Astrocyte (in vitro differentiated cells and primary cell): ENCODE results near the gene NDFIP1. TPM values are rescaled to one million over a fixed set of nuclear protein-coding genes. Genes with fewer than 3 reads are reported as not detected.

Source experiments
- DNase-seq: peaks from one replicate; pipeline ENCODE4 v3.0.0-alpha.2; 2010; ENCODE audit warnings: low read depth
- FAIRE-seq: peaks from 2 replicates; lab custom pipeline; 2011; peaks lifted over from hg19 to GRCh38; lab: Jason Lieb, UNC
- H2AFZ ChIP-seq: 2 replicates; pipeline ENCODE4 v1.6.0; 2012; ENCODE audit warnings: low read depth, low read length, inconsistent platforms
- H3K27ac ChIP-seq: 2 replicates; pipeline ENCODE4 v1.5.1; 2011; ENCODE audit warnings: low read depth, low read length, inconsistent platforms
- H3K27me3 ChIP-seq: 2 replicates; pipeline ENCODE4 v1.6.0; 2011; ENCODE audit warnings: low read length, inconsistent platforms; ENCODE audit not compliant: insufficient read depth
- H3K36me3 ChIP-seq: 2 replicates; pipeline ENCODE4 v1.5.1; 2011; ENCODE audit warnings: low read length, inconsistent platforms; ENCODE audit not compliant: insufficient read depth
- H3K4me1 ChIP-seq: 2 replicates; pipeline ENCODE4 v1.5.1; 2011; ENCODE audit warnings: low read length, inconsistent platforms; ENCODE audit not compliant: insufficient read depth
- H3K4me2 ChIP-seq: 2 replicates; pipeline ENCODE4 v1.6.0; 2012; ENCODE audit warnings: low read length, inconsistent platforms
- H3K4me3 ChIP-seq: 2 replicates; pipeline ENCODE4 v1.5.1; 2011; ENCODE audit warnings: low read depth, mild to moderate bottlenecking, low read length, inconsistent platforms; ENCODE audit not compliant: insufficient read depth
- H3K79me2 ChIP-seq: 2 replicates; pipeline ENCODE4 v1.6.0; 2012; ENCODE audit warnings: mild to moderate bottlenecking, low read length, inconsistent platforms; ENCODE audit not compliant: insufficient read depth
- H3K9ac ChIP-seq: 2 replicates; pipeline ENCODE4 v1.6.0; 2012; ENCODE audit warnings: mild to moderate bottlenecking, low read length, inconsistent platforms
- H3K9me3 ChIP-seq: 2 replicates; pipeline ENCODE4 v1.5.1; 2012; ENCODE audit warnings: low read depth, mild to moderate bottlenecking, low read length, inconsistent platforms; ENCODE audit not compliant: insufficient read depth
- H4K20me1 ChIP-seq: 2 replicates; pipeline ENCODE4 v1.6.0; 2012; ENCODE audit warnings: low read length, inconsistent platforms; ENCODE audit not compliant: insufficient read depth
- H3K27ac Mint-ChIP-seq: one replicate; pipeline ENCODE4 v1.8.0; 2021; ENCODE audit warnings: mild to moderate bottlenecking, mixed read lengths; ENCODE audit not compliant: unreplicated experiment
- H3K27me3 Mint-ChIP-seq: one replicate; pipeline ENCODE4 v1.8.0; 2021; ENCODE audit warnings: low read depth, mixed read lengths; ENCODE audit not compliant: unreplicated experiment
- H3K36me3 Mint-ChIP-seq: one replicate; pipeline ENCODE4 v1.8.0; 2021; ENCODE audit warnings: low read depth, mixed read lengths; ENCODE audit not compliant: unreplicated experiment
- H3K4me1 Mint-ChIP-seq: one replicate; pipeline ENCODE4 v1.8.0; 2021; ENCODE audit warnings: low read depth, mixed read lengths; ENCODE audit not compliant: unreplicated experiment
- H3K4me3 Mint-ChIP-seq: one replicate; pipeline ENCODE4 v1.8.0; 2021; ENCODE audit warnings: mild to moderate bottlenecking, moderate library complexity, mixed read lengths; ENCODE audit not compliant: unreplicated experiment
- H3K9me3 Mint-ChIP-seq: one replicate; pipeline ENCODE4 v1.8.0; 2021; ENCODE audit warnings: mild to moderate bottlenecking, mixed read lengths; ENCODE audit not compliant: unreplicated experiment
- EZH2 ChIP-seq: IDR thresholded peaks from 2 replicates; pipeline ENCODE4 v1.6.1; 2012; ENCODE audit warnings: mild to moderate bottlenecking, low read length, inconsistent platforms; ENCODE audit not compliant: insufficient read depth
- total RNA-seq: library from RNA; stranded (reverse); gene quantifications from 2 replicates; pipeline ENCODE4 v1.2.1, GENCODE V29; 2021
- TF ChIP-seq, protein P1 (sequence below): IDR thresholded peaks from 2 replicates; pipeline ENCODE4 v1.5.1; 2011; ENCODE audit warnings: low read depth, mild to moderate bottlenecking, inconsistent platforms, low read length, moderate library complexity; ENCODE audit not compliant: insufficient read depth

NDFIP1 gene
- total RNA-seq, 1 donor from 2014 or later: 56.8 TPM

DNA sequence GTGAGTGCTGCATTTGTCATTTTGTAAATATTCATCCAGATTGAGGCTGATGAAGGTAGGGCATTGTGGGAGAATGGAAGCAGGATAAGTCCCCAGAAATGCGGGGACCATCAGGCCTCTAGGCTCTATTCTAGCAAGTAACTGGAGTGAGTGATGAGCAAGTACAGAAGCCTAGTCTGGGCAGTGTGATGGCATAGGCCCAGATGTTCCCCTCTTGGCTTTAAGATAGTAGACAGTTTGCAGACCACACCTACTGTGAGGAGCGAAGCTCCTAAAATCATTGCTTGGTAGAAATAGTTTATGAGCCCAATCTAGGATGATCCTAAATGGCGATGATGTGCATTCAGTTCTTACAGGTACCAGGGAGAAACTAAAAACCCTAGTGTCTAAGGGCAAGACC, 24.3 kb downstream of the NDFIP1 start:
- Histone ChIP-seq H3K9me3 (no peaks in the 10 kb centered on the region), H3K4me2 (no peak overlapping the region), H3K9ac (no peak overlapping the region), H3K36me3 (peaks cover 21% of the 10 kb centered on the region), H3K27me3 (no peaks in the 10 kb centered on the region), H3K27ac (no peak overlapping the region), H4K20me1 (peaks cover 56% of the 10 kb centered on the region), H3K4me1 (no peaks in the 10 kb centered on the region), H2AFZ (no peak overlapping the region), H3K79me2 (peaks cover 50% of the 10 kb centered on the region), H3K4me3 (no peak overlapping the region)
- no peak for DNase-seq
- H3K27me3 Mint-ChIP-seq: no peaks in the 10 kb centered on the region
- TF ChIP-seq, protein P1, sequence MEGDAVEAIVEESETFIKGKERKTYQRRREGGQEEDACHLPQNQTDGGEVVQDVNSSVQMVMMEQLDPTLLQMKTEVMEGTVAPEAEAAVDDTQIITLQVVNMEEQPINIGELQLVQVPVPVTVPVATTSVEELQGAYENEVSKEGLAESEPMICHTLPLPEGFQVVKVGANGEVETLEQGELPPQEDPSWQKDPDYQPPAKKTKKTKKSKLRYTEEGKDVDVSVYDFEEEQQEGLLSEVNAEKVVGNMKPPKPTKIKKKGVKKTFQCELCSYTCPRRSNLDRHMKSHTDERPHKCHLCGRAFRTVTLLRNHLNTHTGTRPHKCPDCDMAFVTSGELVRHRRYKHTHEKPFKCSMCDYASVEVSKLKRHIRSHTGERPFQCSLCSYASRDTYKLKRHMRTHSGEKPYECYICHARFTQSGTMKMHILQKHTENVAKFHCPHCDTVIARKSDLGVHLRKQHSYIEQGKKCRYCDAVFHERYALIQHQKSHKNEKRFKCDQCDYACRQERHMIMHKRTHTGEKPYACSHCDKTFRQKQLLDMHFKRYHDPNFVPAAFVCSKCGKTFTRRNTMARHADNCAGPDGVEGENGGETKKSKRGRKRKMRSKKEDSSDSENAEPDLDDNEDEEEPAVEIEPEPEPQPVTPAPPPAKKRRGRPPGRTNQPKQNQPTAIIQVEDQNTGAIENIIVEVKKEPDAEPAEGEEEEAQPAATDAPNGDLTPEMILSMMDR: no peak
- no peak for TF ChIP-seq EZH2
- no peaks in the 10 kb centered on the region for H3K9me3 Mint-ChIP-seq
- peaks cover 4% of the 10 kb centered on the region for H3K36me3 Mint-ChIP-seq
- no peak overlapping the region for H3K4me3 Mint-ChIP-seq
- H3K27ac Mint-ChIP-seq: no peak overlapping the region
- no peak for FAIRE-seq
- H3K4me1 Mint-ChIP-seq: peaks cover 7% of the 10 kb centered on the region

DNA sequence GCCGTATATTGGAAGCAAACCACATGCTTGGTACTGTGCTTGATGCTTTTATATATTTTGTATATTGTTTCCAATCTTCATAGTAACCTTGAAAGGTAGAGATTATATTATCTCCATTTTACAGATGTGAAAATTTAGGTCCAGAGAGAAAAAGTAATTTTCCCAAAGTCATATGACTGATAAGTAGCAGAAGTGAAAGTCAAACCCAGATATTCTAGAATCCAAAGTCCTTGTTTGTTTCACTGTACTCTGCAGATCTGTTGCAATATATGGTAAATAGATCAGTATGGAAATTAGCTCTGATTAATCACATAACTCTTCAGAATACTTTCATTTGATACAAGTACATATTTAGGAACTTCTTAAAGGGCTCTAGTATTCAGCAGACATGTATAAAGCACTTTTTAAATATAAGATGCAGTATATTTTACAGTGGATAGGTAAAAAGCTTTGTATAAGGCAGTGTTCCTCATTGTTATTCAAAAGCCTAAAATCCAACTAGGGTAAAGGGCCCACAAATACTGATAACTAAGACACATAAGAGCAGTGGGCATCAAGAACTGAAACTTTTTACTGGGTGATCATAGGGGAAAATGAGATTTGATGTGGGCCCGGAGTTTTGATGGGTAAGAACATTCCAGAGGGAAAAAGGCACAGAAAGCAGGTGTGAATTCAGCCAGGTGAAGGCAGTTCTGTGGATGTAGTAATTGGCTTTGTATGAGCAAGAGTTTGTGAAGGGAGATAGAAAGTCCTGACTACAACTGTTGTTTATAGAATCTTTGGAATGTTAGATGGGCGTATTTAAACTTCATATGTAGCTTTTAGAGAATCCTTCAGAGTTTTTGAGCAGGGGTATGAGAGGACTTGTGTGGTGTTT, 25.0 kb downstream of the NDFIP1 start:
- H3K4me1 ChIP-seq: no peaks in the 10 kb centered on the region
- H3K27ac ChIP-seq: no peak overlapping the region
- Mint-ChIP-seq H3K27me3 (no peaks in the 10 kb centered on the region), H3K27ac (no peak overlapping the region), H3K9me3 (no peaks in the 10 kb centered on the region), H3K36me3 (peaks cover 4% of the 10 kb centered on the region), H3K4me3 (no peak overlapping the region), H3K4me1 (peaks cover 5% of the 10 kb centered on the region)
- H3K9me3 ChIP-seq: no peaks in the 10 kb centered on the region
- peaks cover 49% of the 10 kb centered on the region for H4K20me1 ChIP-seq
- H3K36me3 ChIP-seq: peaks cover 22% of the 10 kb centered on the region
- peaks cover 44% of the 10 kb centered on the region for H3K79me2 ChIP-seq
- H3K4me3 ChIP-seq: no peak overlapping the region
- H2AFZ ChIP-seq: no peak overlapping the region
- TF ChIP-seq EZH2: no peak
- TF ChIP-seq, protein P1: no peak
- no peak overlapping the region for H3K4me2 ChIP-seq
- H3K27me3 ChIP-seq: no peaks in the 10 kb centered on the region
- no peak overlapping the region for H3K9ac ChIP-seq
- FAIRE-seq (no peak), DNase-seq (no peak)
